HCT116 (cell line): ENCODE measurements around the gene DEFB124. TPM values are rescaled to one million over a fixed set of nuclear protein-coding genes. Genes with fewer than 3 reads are reported as not detected.
A peak's percentile ranks its signal among the peaks of the same experiment; 100 is the strongest.

Experiments used
- ATAC-seq: fragments of 200-7000 bp; cut with Tn5 transposase; 2 replicates; pipeline ENCODE4 v1.9.1; 2020; ENCODE audit warnings: mild to moderate bottlenecking, moderate library complexity
- BruUV-seq: library from RNA; stranded (reverse); fragments of 400-500 nt; replicated peaks from 2 replicates; lab custom pipeline; 2021; lab: Mats Ljungman, UMichigan
- CTCF ChIA-PET: fragments of 300-600 bp; sonication (Branson Sonifier 250); formaldehyde crosslinking; loops from one replicate; lab custom pipeline; 2021; ENCODE audit warnings: antibody characterized with exemption; lab: Charles Lee
- POLR2A ChIA-PET: fragments of 300-600, 350-600 bp; sonication (Branson Sonifier 250); formaldehyde crosslinking; loops from one replicate; lab custom pipeline; 2021; ENCODE audit warnings: antibody characterized with exemption; lab: Charles Lee
- RAD21 ChIA-PET, 2 experiments: fragments of 300-600 bp; sonication (Branson Sonifier 250); formaldehyde crosslinking; loops; one replicate each; lab custom pipeline; 2023; ENCODE audit warnings: low total read pairs in 2 of 2; ENCODE audit not compliant: uncharacterized antibody in 2 of 2, unreplicated experiment in 2 of 2, low non-redundant PET in 1 of 2; lab: Charles Lee
- DNase-seq: peaks from one replicate; pipeline ENCODE4 v3.0.0-alpha.2; 2010; ENCODE audit warnings: low read depth, low spot score
- H2AFZ ChIP-seq: fragments of 200-600 bp; shearing (Covaris generic), sonication (generic); 2 replicates; pipeline ENCODE4 v1.6.1; 2017; ENCODE audit warnings: low read depth, mixed run types, mixed read lengths, antibody characterized with exemption, low read length; ENCODE audit not compliant: poor library complexity, severe bottlenecking
- H3K27ac ChIP-seq: 2 replicates; pipeline ENCODE4 v1.5.1; 2012; ENCODE audit warnings: low read depth, low read length
- H3K27me3 ChIP-seq: fragments of 200-600 bp; sonication (generic); 2 replicates; pipeline ENCODE4 v1.6.1; 2016; ENCODE audit warnings: mixed run types, low read length, mixed read lengths; ENCODE audit not compliant: insufficient read depth
- H3K36me3 ChIP-seq, 2 experiments: fragments of 200-500 bp in 1 of 2; fragments of 200-600 bp in 1 of 2; sonication (Bioruptor generic) in 1 of 2; sonication (generic) in 1 of 2; 2 replicates each; pipeline versions ENCODE4 v1.5.1 to v1.6.1; 2014 to 2016; ENCODE audit warnings: low read length in 2 of 2, inconsistent platforms in 1 of 2, mixed read lengths in 1 of 2, mixed run types in 1 of 2; ENCODE audit not compliant: insufficient read depth in 2 of 2, control insufficient read depth in 1 of 2
- H3K4me1 ChIP-seq, 2 experiments: fragments of 200-600 bp in 1 of 2; sonication (generic) in 1 of 2; 2 replicates each; pipeline versions ENCODE4 v1.5.1 to v1.6.1; 2012 to 2017; ENCODE audit warnings: low read length in 2 of 2, inconsistent platforms in 1 of 2, mild to moderate bottlenecking in 1 of 2, mixed read lengths in 1 of 2, mixed run types in 1 of 2, moderate library complexity in 1 of 2; ENCODE audit not compliant: insufficient read depth in 2 of 2, control insufficient read depth in 1 of 2
- H3K4me2 ChIP-seq: fragments of 200-600 bp; sonication (generic); 2 replicates; pipeline ENCODE4 v1.6.1; 2017; ENCODE audit warnings: mixed run types, low read length, mixed read lengths
- H3K4me3 ChIP-seq, 2 experiments: fragments of 200-600 bp in 1 of 2; sonication (generic) in 1 of 2; replicated peaks in 1 of 2; 2 replicates each; pipeline ENCODE4 v1.5.1; 2011 to 2016; ENCODE audit warnings: low read length in 2 of 2, control low read depth in 1 of 2, low read depth in 1 of 2, mild to moderate bottlenecking in 1 of 2, mixed read lengths in 1 of 2, mixed run types in 1 of 2
- H3K79me2 ChIP-seq: fragments of 200-600 bp; sonication (generic); 2 replicates; pipeline ENCODE4 v1.6.1; 2017; ENCODE audit warnings: mild to moderate bottlenecking, mixed run types, low read length, moderate library complexity, mixed read lengths; ENCODE audit not compliant: insufficient read depth
- H3K9ac ChIP-seq: fragments of 200-600 bp; sonication (generic); 2 replicates; pipeline ENCODE4 v1.6.1; 2016; ENCODE audit warnings: low read length, mixed read lengths
- H3K9me2 ChIP-seq: fragments of 200-600 bp; sonication (generic), shearing (Covaris generic); 2 replicates; pipeline ENCODE4 v1.6.1; 2017; ENCODE audit warnings: mixed run types, mild to moderate bottlenecking, moderate library complexity; ENCODE audit not compliant: insufficient read depth
- H3K9me3 ChIP-seq, 2 experiments: fragments of 200-500 bp in 1 of 2; fragments of 200-600 bp in 1 of 2; sonication (Bioruptor generic) in 1 of 2; sonication (generic) in 1 of 2; 2 replicates each; pipeline ENCODE4 v1.6.1; 2014 to 2017; ENCODE audit warnings: low read length in 2 of 2, mixed read lengths in 2 of 2, inconsistent platforms in 1 of 2, low read depth in 1 of 2, mild to moderate bottlenecking in 1 of 2, mixed run types in 1 of 2, moderate library complexity in 1 of 2; ENCODE audit not compliant: control insufficient read depth in 1 of 2, insufficient read depth in 1 of 2
- H4K20me1 ChIP-seq: fragments of 200-600 bp; sonication (generic), shearing (Covaris generic); 2 replicates; pipeline ENCODE4 v1.6.1; 2017; ENCODE audit warnings: mixed run types, mild to moderate bottlenecking, moderate library complexity; ENCODE audit not compliant: insufficient read depth
- CEBPB ChIP-seq: IDR thresholded peaks from 2 replicates; pipeline ENCODE4 v1.6.1; 2012; ENCODE audit warnings: low read depth
- EGR1 ChIP-seq: IDR thresholded peaks from 2 replicates; pipeline ENCODE4 v1.6.1; 2012; ENCODE audit warnings: low read depth
- ELF1 ChIP-seq: IDR thresholded peaks from 2 replicates; pipeline ENCODE4 v1.6.1; 2012; ENCODE audit warnings: low read depth, borderline replicate concordance
- EZH2phosphoT487 ChIP-seq: fragments of 200-600 bp; IDR thresholded peaks from 2 replicates; pipeline ENCODE4 v1.6.1; 2018; ENCODE audit warnings: antibody characterized with exemption, borderline replicate concordance
- FOSL1 ChIP-seq: IDR thresholded peaks from 2 replicates; pipeline ENCODE4 v1.6.1; 2012; ENCODE audit warnings: low read depth
- POLR2A ChIP-seq: IDR thresholded peaks from 2 replicates; pipeline ENCODE4 v1.7.0; 2011; ENCODE audit warnings: borderline replicate concordance; ENCODE audit not compliant: insufficient read depth, insufficient read length; ENCODE audit errors: extremely low read depth
- POLR2AphosphoS5 ChIP-seq: IDR thresholded peaks from 2 replicates; pipeline ENCODE4 v1.6.1; 2011; ENCODE audit warnings: mild to moderate bottlenecking, low read depth, low read length, moderate library complexity
- RAD21 ChIP-seq: IDR thresholded peaks from 2 replicates; pipeline ENCODE4 v1.6.1; 2012; ENCODE audit warnings: low read depth, mild to moderate bottlenecking
- SIN3A ChIP-seq: IDR thresholded peaks from 2 replicates; pipeline ENCODE4 v1.6.1; 2012; ENCODE audit warnings: low read depth
- SP1 ChIP-seq: IDR thresholded peaks from 2 replicates; pipeline ENCODE4 v1.6.1; 2012; ENCODE audit warnings: low read depth
- SRF ChIP-seq: IDR thresholded peaks from 2 replicates; pipeline ENCODE4 v1.6.1; 2012; ENCODE audit warnings: low read depth
- TCF7L2 ChIP-seq: IDR thresholded peaks from 2 replicates; pipeline ENCODE4 v1.7.0; 2011; ENCODE audit warnings: borderline replicate concordance, inconsistent platforms; ENCODE audit not compliant: insufficient read depth, insufficient read length; ENCODE audit errors: extremely low read depth
- YY1 ChIP-seq: IDR thresholded peaks from 2 replicates; pipeline ENCODE4 v1.6.1; 2011; ENCODE audit warnings: low read length, low read depth, moderate library complexity, mild to moderate bottlenecking; ENCODE audit not compliant: insufficient replicate concordance; ENCODE audit errors: extremely low read depth
- ZFX ChIP-seq: fragments of 450-650 bp; IDR thresholded peaks from 2 replicates; pipeline ENCODE4 v1.6.1; 2017
- ZNF274 ChIP-seq: fragments of 200-500 bp; sonication (Bioruptor generic); IDR thresholded peaks from 2 replicates; pipeline ENCODE4 v1.6.1; 2014; ENCODE audit warnings: mild to moderate bottlenecking, low read depth, low read length, inconsistent platforms
- intact Hi-C: fragments of 100-400 bp; cut with micrococcal nuclease; formaldehyde crosslinking; loops from 2 replicates; pipeline ENCODE4 v1.10.0; 2022
- total RNA-seq: library from RNA; stranded (reverse); gene quantifications from one replicate; pipeline ENCODE4 v1.2.1, GENCODE V29; 2021; ENCODE audit not compliant: unreplicated experiment
- TF ChIP-seq, protein P1 (sequence below): IDR thresholded peaks from 2 replicates; pipeline ENCODE4 v1.6.1; 2012
- TF ChIP-seq, protein P2 (sequence below), 3 experiments: fragments of 200-600 bp in 1 of 3; sonication (generic) in 1 of 3; IDR thresholded peaks in 2 of 3; conservative IDR thresholded peaks in 1 of 3; 2 replicates each; pipeline ENCODE4 v1.5.1; 2012 to 2017; ENCODE audit warnings: low read depth in 2 of 3, low read length in 2 of 3, antibody characterized with exemption in 1 of 3, borderline replicate concordance in 1 of 3, control low read depth in 1 of 3, mild to moderate bottlenecking in 1 of 3, mixed read lengths in 1 of 3, mixed run types in 1 of 3, moderate library complexity in 1 of 3; ENCODE audit not compliant: insufficient read depth in 1 of 3
- TF ChIP-seq, protein P3 (sequence below): IDR thresholded peaks from 2 replicates; pipeline ENCODE4 v1.6.1; 2012; ENCODE audit warnings: low read depth
- TF ChIP-seq, protein P4 (sequence below): IDR thresholded peaks from 2 replicates; pipeline ENCODE4 v1.6.1; 2012

Gene DEFB124
- total RNA-seq, 1 experiment from 2014 or later, result not detected

DNA sequence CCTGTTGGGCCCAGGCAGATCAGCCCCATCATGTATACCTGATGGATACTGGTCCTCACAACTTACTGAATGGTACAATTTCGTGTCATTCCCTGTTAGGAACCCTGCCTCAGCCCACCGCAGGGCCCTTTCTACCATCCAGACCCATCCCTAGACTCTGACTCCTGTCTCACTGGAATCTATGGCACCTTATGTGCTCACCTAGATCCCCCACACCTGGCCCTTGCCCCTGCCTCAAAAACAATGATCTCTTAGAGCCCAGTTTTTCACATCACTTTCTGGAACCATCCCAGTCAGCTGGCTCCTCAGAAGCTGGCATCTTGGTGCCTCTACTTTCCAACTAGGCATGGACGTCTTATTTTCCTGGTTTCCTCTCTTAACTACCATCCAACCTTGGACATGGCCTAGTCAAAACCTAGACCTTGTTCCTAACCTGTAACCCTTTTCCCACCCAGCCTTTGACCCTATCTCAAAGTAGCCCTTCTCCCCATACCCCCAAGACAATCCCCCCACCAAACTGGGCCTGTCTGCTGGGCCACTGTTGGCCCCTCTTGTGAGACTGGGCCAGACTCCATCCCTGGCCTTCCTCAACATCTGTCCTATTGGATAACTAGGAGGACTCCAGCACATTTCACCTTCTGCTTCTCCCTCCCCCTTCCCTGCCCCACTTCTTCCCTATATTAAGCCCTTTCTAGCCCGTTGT is 40.3 kb upstream of the DEFB124 start:
- Histone ChIP-seq H3K27me3 (no peaks in the 10 kb centered on the region), H4K20me1 (no peaks in the 10 kb centered on the region), H3K4me3 (peak overlapping the region; percentile 97 to 99), H3K9ac (peak overlapping the region; percentile 96), H3K4me2 (peak overlapping the region; percentile 98), H3K36me3 (peaks cover 6 to 15% of the 10 kb centered on the region in 2 experiments; a peak in 2 of 4 replicates), H3K9me3 (no peaks in the 10 kb centered on the region), H3K27ac (peak overlapping the region; percentile 72), H3K4me1 (peaks cover 18 to 33% of the 10 kb centered on the region in 2 experiments), H3K79me2 (peaks cover 60% of the 10 kb centered on the region), H2AFZ (no peak overlapping the region), H3K9me2 (no peaks in the 10 kb centered on the region)
- ChIA-PET RAD21 (no interaction called here), POLR2A (no interaction called here), CTCF (interaction anchor here (1.4 kb wide), 1 partner anchor 12 kb away, joined by 8 read pairs; no protein-coding TSS in a partner anchor)
- intact Hi-C loops, result loop anchor here (2.0 kb wide), 1 partner anchor 98 kb away; no protein-coding TSS in a partner anchor
- TF ChIP-seq RAD21, result no peak
- TF ChIP-seq, protein P1, sequence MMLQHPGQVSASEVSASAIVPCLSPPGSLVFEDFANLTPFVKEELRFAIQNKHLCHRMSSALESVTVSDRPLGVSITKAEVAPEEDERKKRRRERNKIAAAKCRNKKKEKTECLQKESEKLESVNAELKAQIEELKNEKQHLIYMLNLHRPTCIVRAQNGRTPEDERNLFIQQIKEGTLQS, result no peak
- no peak for TF ChIP-seq POLR2AphosphoS5
- TF ChIP-seq, protein P2, sequence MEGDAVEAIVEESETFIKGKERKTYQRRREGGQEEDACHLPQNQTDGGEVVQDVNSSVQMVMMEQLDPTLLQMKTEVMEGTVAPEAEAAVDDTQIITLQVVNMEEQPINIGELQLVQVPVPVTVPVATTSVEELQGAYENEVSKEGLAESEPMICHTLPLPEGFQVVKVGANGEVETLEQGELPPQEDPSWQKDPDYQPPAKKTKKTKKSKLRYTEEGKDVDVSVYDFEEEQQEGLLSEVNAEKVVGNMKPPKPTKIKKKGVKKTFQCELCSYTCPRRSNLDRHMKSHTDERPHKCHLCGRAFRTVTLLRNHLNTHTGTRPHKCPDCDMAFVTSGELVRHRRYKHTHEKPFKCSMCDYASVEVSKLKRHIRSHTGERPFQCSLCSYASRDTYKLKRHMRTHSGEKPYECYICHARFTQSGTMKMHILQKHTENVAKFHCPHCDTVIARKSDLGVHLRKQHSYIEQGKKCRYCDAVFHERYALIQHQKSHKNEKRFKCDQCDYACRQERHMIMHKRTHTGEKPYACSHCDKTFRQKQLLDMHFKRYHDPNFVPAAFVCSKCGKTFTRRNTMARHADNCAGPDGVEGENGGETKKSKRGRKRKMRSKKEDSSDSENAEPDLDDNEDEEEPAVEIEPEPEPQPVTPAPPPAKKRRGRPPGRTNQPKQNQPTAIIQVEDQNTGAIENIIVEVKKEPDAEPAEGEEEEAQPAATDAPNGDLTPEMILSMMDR (IDR thresholded peaks at IDR 0.05 in 2 of 3, conservative IDR thresholded peaks at IDR 0.05 in 1 of 3; ENCODE audit: borderline replicate concordance in 1 of 3, insufficient read depth in 1 of 3, low read depth in 2 of 3, low read length in 2 of 3), result no peak
- TF ChIP-seq ZFX, result no peak
- no peak for TF ChIP-seq POLR2A
- TF ChIP-seq ELF1, result no peak
- no peak for TF ChIP-seq CEBPB
- no peak for TF ChIP-seq SIN3A
- no peak for TF ChIP-seq TCF7L2
- TF ChIP-seq EGR1, result no peak
- TF ChIP-seq ZNF274, result no peak
- TF ChIP-seq, protein P3, sequence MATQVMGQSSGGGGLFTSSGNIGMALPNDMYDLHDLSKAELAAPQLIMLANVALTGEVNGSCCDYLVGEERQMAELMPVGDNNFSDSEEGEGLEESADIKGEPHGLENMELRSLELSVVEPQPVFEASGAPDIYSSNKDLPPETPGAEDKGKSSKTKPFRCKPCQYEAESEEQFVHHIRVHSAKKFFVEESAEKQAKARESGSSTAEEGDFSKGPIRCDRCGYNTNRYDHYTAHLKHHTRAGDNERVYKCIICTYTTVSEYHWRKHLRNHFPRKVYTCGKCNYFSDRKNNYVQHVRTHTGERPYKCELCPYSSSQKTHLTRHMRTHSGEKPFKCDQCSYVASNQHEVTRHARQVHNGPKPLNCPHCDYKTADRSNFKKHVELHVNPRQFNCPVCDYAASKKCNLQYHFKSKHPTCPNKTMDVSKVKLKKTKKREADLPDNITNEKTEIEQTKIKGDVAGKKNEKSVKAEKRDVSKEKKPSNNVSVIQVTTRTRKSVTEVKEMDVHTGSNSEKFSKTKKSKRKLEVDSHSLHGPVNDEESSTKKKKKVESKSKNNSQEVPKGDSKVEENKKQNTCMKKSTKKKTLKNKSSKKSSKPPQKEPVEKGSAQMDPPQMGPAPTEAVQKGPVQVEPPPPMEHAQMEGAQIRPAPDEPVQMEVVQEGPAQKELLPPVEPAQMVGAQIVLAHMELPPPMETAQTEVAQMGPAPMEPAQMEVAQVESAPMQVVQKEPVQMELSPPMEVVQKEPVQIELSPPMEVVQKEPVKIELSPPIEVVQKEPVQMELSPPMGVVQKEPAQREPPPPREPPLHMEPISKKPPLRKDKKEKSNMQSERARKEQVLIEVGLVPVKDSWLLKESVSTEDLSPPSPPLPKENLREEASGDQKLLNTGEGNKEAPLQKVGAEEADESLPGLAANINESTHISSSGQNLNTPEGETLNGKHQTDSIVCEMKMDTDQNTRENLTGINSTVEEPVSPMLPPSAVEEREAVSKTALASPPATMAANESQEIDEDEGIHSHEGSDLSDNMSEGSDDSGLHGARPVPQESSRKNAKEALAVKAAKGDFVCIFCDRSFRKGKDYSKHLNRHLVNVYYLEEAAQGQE, result no peak
- TF ChIP-seq SRF, result no peak
- no peak for TF ChIP-seq EZH2phosphoT487
- TF ChIP-seq, protein P4, sequence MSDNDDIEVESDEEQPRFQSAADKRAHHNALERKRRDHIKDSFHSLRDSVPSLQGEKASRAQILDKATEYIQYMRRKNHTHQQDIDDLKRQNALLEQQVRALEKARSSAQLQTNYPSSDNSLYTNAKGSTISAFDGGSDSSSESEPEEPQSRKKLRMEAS, result no peak
- TF ChIP-seq FOSL1, result no peak
- TF ChIP-seq YY1, result no peak
- TF ChIP-seq SP1, result no peak
- no TSS peak for BruUV-seq
- DNase-seq, result no peak
- ATAC-seq, result no peak; the same call in 1 of the 2 replicates
